ENCODE data around the gene PPP4R4.
"Not testable (repeated sequence)": the region's sequence is repeated elsewhere in the genome, so short reads cannot be mapped to it uniquely, and the experiment has no call there.

PPP4R4 gene

GRCh38 chr14:94225460-94226378, 51.6 kb downstream of the PPP4R4 start:
- H3K27ac ChIP-seq (ENCODE audit: low read depth, low read length), result no peak overlapping the region
- H3K9ac ChIP-seq (ENCODE audit: low read length), result no peak overlapping the region
- H3K4me3 ChIP-seq (ENCODE audit: low read depth in 1 of 2, low read length in 2 of 2), result no peak overlapping the region
- H3K36me3 ChIP-seq (ENCODE audit: insufficient read depth, low read length), result no peaks in the 10 kb centered on the region
- no peaks in the 10 kb centered on the region for H3K4me1 ChIP-seq (ENCODE audit: insufficient read depth, low read length)
- no peaks in the 10 kb centered on the region for H3K27me3 ChIP-seq (ENCODE audit: control insufficient read depth in 1 of 2, insufficient read depth in 2 of 2, low read length in 2 of 2)
- H3K9me3 ChIP-seq (ENCODE audit: low read length), result no peaks in the 10 kb centered on the region

GRCh38 chr14:94227029-94227428, 52.9 kb downstream of the PPP4R4 start:
- H3K27ac ChIP-seq (ENCODE audit: low read depth, low read length), result no peak overlapping the region
- H3K9ac ChIP-seq (ENCODE audit: low read length), result no peak overlapping the region
- H3K27me3 ChIP-seq (ENCODE audit: control insufficient read depth in 1 of 2, insufficient read depth in 2 of 2, low read length in 2 of 2), result no peaks in the 10 kb centered on the region

GRCh38 chr14:94237046-94237445, 62.9 kb downstream of the PPP4R4 start:
- no peak overlapping the region for H3K9ac ChIP-seq (ENCODE audit: low read length)
- no peaks in the 10 kb centered on the region for H3K27me3 ChIP-seq (ENCODE audit: control insufficient read depth in 1 of 2, insufficient read depth in 2 of 2, low read length in 2 of 2)
- H3K4me1 ChIP-seq (ENCODE audit: insufficient read depth, low read length), result no peaks in the 10 kb centered on the region
- H3K36me3 ChIP-seq (ENCODE audit: insufficient read depth, low read length), result no peaks in the 10 kb centered on the region
- no peak overlapping the region for H3K4me3 ChIP-seq (ENCODE audit: low read depth in 1 of 2, low read length in 2 of 2)
- no peak overlapping the region for H3K27ac ChIP-seq (ENCODE audit: low read depth, low read length)
- no peaks in the 10 kb centered on the region for H3K9me3 ChIP-seq (ENCODE audit: low read length)

More at GRCh38 chr14:94227029-94227428, 52.9 kb downstream of the PPP4R4 start:
- Histone ChIP-seq H3K4me3 (ENCODE audit: low read depth in 1 of 2, low read length in 2 of 2) (no peak overlapping the region), H3K9me3 (ENCODE audit: low read length) (no peaks in the 10 kb centered on the region), H3K4me1 (ENCODE audit: insufficient read depth, low read length) (no peaks in the 10 kb centered on the region), H3K36me3 (ENCODE audit: insufficient read depth, low read length) (no peaks in the 10 kb centered on the region)

DNA sequence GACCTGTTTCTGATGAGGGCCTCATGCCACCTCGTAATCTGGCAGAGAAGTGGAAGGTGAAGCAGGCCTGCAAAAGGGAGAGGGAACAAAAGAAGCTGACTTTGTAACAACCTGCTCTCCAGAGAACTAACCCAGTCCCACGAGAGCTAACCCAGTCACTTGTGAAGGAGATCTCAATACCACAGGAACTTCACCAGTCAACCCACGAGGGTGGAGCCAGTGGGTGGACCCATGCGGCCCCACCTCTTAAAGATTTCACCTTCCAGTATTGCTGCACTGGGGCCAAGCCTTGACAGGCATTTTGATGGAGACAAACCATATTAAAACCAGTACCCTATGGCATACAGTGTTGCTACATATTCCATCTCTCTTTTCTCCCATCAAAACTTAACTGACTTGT, 63.9 kb downstream of the PPP4R4 start:
- no peak overlapping the region for H3K9ac ChIP-seq (ENCODE audit: low read length)
- no peaks in the 10 kb centered on the region for H3K27me3 ChIP-seq (ENCODE audit: control insufficient read depth in 1 of 2, insufficient read depth in 2 of 2, low read length in 2 of 2)
- H3K4me1 ChIP-seq (ENCODE audit: insufficient read depth, low read length), result no peaks in the 10 kb centered on the region
- H3K9me3 ChIP-seq (ENCODE audit: low read length), result no peaks in the 10 kb centered on the region
- no peak overlapping the region for H3K4me3 ChIP-seq (ENCODE audit: low read depth in 1 of 2, low read length in 2 of 2)
- H3K27ac ChIP-seq (ENCODE audit: low read depth, low read length), result no peak overlapping the region
- no peaks in the 10 kb centered on the region for H3K36me3 ChIP-seq (ENCODE audit: insufficient read depth, low read length)

- no peak overlapping the region for H3K27ac ChIP-seq (ENCODE audit: low read depth, low read length)
- no peaks in the 10 kb centered on the region for H3K9me3 ChIP-seq (ENCODE audit: low read length)
- no peak overlapping the region for H3K4me3 ChIP-seq (ENCODE audit: low read depth in 1 of 2, low read length in 2 of 2)
- no peaks in the 10 kb centered on the region for H3K27me3 ChIP-seq (ENCODE audit: control insufficient read depth in 1 of 2, insufficient read depth in 2 of 2, low read length in 2 of 2)
- no peaks in the 10 kb centered on the region for H3K4me1 ChIP-seq (ENCODE audit: insufficient read depth, low read length)
- no peak overlapping the region for H3K9ac ChIP-seq (ENCODE audit: low read length)
- H3K36me3 ChIP-seq (ENCODE audit: insufficient read depth, low read length), result no peaks in the 10 kb centered on the region
These were observed 65.3 kb downstream of the PPP4R4 start for GRCh38 chr14:94239406-94239805.

DNA sequence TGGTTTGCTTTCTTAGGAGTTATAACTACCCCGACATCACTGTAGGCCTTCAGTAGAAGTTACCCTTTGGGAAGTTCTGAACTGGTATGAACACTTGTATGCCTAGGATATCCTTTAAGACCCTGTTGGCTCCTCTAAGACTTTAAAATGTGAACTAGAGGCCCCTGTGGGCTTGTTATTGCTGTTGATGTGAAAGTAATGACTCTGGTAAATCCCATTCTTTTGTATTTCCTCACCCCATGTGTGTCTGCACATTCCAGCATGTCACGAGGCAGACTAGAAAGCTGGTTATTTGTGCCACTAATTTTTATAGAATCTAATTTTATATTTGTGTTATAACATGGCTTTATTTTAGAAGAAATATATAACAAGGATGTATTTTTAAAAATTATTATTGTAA, 70.1 kb downstream of the PPP4R4 start:
- Histone ChIP-seq H3K27me3 (ENCODE audit: control insufficient read depth in 1 of 2, insufficient read depth in 2 of 2, low read length in 2 of 2) (no peaks in the 10 kb centered on the region), H3K9me3 (ENCODE audit: low read length) (no peaks in the 10 kb centered on the region), H3K9ac (ENCODE audit: low read length) (no peak overlapping the region), H3K4me3 (ENCODE audit: low read depth in 1 of 2, low read length in 2 of 2) (no peak overlapping the region), H3K4me1 (ENCODE audit: insufficient read depth, low read length) (no peaks in the 10 kb centered on the region), H3K36me3 (ENCODE audit: insufficient read depth, low read length) (no peaks in the 10 kb centered on the region), H3K27ac (ENCODE audit: low read depth, low read length) (no peak overlapping the region)

GRCh38 chr14:94264195-94264594, 90.1 kb downstream of the PPP4R4 start:
- H3K9ac ChIP-seq (ENCODE audit: low read length), result not testable (repeated sequence)

GRCh38 chr14:94267352-94267751, 93.2 kb downstream of the PPP4R4 start:
- Histone ChIP-seq H3K36me3 (ENCODE audit: insufficient read depth, low read length) (no peaks in the 10 kb centered on the region), H3K4me3 (ENCODE audit: low read depth in 1 of 2, low read length in 2 of 2) (no peak overlapping the region), H3K27ac (ENCODE audit: low read depth, low read length) (no peak overlapping the region), H3K9ac (ENCODE audit: low read length) (no peak overlapping the region), H3K9me3 (ENCODE audit: low read length) (no peaks in the 10 kb centered on the region), H3K27me3 (ENCODE audit: control insufficient read depth in 1 of 2, insufficient read depth in 2 of 2, low read length in 2 of 2) (no peaks in the 10 kb centered on the region), H3K4me1 (ENCODE audit: insufficient read depth, low read length) (no peaks in the 10 kb centered on the region)

More at GRCh38 chr14:94264195-94264594, 90.1 kb downstream of the PPP4R4 start:
- H3K27ac ChIP-seq (ENCODE audit: low read depth, low read length); H3K27me3 ChIP-seq (ENCODE audit: control insufficient read depth in 1 of 2, insufficient read depth in 2 of 2, low read length in 2 of 2); H3K36me3 ChIP-seq (ENCODE audit: insufficient read depth, low read length); H3K9me3 ChIP-seq (ENCODE audit: low read length); H3K4me3 ChIP-seq (ENCODE audit: low read depth in 1 of 2, low read length in 2 of 2); H3K4me1 ChIP-seq (ENCODE audit: insufficient read depth, low read length): not testable (repeated sequence)

- not testable (repeated sequence) for H3K9ac ChIP-seq (ENCODE audit: low read length); H3K27ac ChIP-seq (ENCODE audit: low read depth, low read length); H3K27me3 ChIP-seq (ENCODE audit: control insufficient read depth in 1 of 2, insufficient read depth in 2 of 2, low read length in 2 of 2); H3K36me3 ChIP-seq (ENCODE audit: insufficient read depth, low read length); H3K9me3 ChIP-seq (ENCODE audit: low read length); H3K4me1 ChIP-seq (ENCODE audit: insufficient read depth, low read length); H3K4me3 ChIP-seq (ENCODE audit: low read depth in 1 of 2, low read length in 2 of 2)
These were observed 94.5 kb downstream of the PPP4R4 start for GRCh38 chr14:94268582-94268981.

- H3K4me1 ChIP-seq (ENCODE audit: insufficient read depth, low read length), result no peaks in the 10 kb centered on the region
- H3K27me3 ChIP-seq (ENCODE audit: control insufficient read depth in 1 of 2, insufficient read depth in 2 of 2, low read length in 2 of 2), result no peaks in the 10 kb centered on the region
- H3K9ac ChIP-seq (ENCODE audit: low read length), result no peak overlapping the region
- H3K27ac ChIP-seq (ENCODE audit: low read depth, low read length), result no peak overlapping the region
- no peaks in the 10 kb centered on the region for H3K9me3 ChIP-seq (ENCODE audit: low read length)
- no peak overlapping the region for H3K4me3 ChIP-seq (ENCODE audit: low read depth in 1 of 2, low read length in 2 of 2)
- no peaks in the 10 kb centered on the region for H3K36me3 ChIP-seq (ENCODE audit: insufficient read depth, low read length)
These were observed 95.0 kb downstream of the PPP4R4 start for GRCh38 chr14:94269156-94269555.

- H3K27ac ChIP-seq (ENCODE audit: low read depth, low read length); H3K4me3 ChIP-seq (ENCODE audit: low read depth in 1 of 2, low read length in 2 of 2); H3K4me1 ChIP-seq (ENCODE audit: insufficient read depth, low read length); H3K9ac ChIP-seq (ENCODE audit: low read length); H3K9me3 ChIP-seq (ENCODE audit: low read length); H3K36me3 ChIP-seq (ENCODE audit: insufficient read depth, low read length); H3K27me3 ChIP-seq (ENCODE audit: control insufficient read depth in 1 of 2, insufficient read depth in 2 of 2, low read length in 2 of 2): not testable (repeated sequence)
These were observed 102.9 kb downstream of the PPP4R4 start for GRCh38 chr14:94276898-94277561.

All from muscle layer of colon (tissue), 2 donors.